ENCODE results near the gene DLGAP1. TPM values are rescaled to one million over a fixed set of nuclear protein-coding genes. Genes with fewer than 3 reads are reported as not detected.

DLGAP1 gene
- total RNA-seq, 1 donor from 2014 or later, result 5.4 TPM

DNA sequence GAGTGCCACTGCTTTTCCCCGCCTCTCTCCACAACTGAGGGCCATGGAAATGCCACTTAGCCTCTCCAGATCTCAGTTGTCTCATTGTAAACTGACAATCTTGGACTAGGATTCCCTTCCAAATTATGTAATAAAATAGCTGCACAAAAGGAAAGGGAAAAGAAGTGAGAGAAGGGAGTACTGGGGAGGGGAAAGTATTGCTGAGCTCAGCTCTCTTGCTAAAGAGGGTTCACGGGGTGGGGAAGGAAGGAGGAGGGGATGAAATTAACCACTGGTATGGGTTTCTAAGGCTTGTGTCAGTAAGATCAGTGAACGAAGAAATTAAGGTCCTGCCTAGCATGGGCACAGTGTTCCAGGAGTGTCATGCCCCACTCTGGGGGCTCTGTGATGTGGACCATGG, 587.9 kb downstream of the DLGAP1 start:
- Histone ChIP-seq H3K4me1 (no peaks in the 10 kb centered on the region), H3K27ac (no peak overlapping the region), H3K36me3 (no peaks in the 10 kb centered on the region), H3K27me3 (no peaks in the 10 kb centered on the region), H3K4me3 (no peak overlapping the region), H3K9me3 (no peaks in the 10 kb centered on the region)
- TF ChIP-seq, protein P1, sequence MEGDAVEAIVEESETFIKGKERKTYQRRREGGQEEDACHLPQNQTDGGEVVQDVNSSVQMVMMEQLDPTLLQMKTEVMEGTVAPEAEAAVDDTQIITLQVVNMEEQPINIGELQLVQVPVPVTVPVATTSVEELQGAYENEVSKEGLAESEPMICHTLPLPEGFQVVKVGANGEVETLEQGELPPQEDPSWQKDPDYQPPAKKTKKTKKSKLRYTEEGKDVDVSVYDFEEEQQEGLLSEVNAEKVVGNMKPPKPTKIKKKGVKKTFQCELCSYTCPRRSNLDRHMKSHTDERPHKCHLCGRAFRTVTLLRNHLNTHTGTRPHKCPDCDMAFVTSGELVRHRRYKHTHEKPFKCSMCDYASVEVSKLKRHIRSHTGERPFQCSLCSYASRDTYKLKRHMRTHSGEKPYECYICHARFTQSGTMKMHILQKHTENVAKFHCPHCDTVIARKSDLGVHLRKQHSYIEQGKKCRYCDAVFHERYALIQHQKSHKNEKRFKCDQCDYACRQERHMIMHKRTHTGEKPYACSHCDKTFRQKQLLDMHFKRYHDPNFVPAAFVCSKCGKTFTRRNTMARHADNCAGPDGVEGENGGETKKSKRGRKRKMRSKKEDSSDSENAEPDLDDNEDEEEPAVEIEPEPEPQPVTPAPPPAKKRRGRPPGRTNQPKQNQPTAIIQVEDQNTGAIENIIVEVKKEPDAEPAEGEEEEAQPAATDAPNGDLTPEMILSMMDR (IDR thresholded peaks at IDR 0.05), result no peak
- intact Hi-C loops (cut with DNase I), result no loop called here
- ATAC-seq, result no peak
- no peak for DNase-seq

DNA sequence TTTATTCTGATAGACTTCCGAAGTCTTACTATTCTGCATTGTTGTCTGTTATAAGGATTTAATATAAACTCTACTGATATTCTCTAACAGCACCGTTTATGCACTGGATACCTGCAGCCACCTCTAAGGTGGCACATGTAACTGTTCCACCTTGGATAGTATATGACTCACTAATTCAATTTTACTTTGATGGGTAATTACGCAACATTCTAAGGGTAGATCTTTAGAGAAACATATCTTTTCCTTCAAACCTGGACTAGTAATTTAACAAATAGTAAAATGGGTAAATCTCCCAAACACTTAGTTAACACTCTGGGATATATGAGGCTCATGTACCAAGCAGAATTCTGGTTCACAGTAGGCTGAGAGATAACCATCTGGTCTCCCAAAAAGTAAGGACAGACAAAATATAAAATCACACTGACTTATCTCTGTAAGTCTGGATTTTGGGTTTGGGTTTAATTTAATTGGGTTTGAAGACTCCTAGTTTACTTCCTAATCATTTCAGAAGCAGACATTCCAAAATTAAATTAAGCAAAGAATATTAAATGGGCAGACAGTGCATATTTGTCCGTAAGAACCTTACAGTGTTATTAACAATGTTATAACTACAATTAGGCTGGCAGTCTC, 590.3 kb downstream of the DLGAP1 start:
- no peak for ATAC-seq
- intact Hi-C loops (cut with DNase I), result no loop called here

DNA sequence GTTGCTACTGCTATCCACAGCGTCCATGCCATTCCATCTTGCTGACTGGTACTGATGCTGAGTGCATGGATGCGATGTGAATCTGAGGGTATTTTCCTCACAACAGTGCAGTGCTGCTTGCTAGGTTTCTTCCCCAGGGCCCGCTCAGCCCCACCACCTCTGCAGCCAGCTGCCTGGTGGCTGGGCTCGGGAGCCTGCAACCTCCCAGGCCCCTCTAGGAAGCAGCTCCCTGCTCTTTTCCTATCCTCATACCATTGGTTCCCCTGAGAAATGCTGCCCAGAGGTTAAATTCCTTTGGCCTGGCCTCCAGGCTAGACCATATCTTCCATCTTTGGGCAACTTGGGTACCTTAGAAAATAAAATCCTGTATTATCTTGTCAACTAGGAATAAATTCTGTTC, 591.5 kb downstream of the DLGAP1 start:
- no peaks in the 10 kb centered on the region for H3K4me1 ChIP-seq
- no peaks in the 10 kb centered on the region for H3K9me3 ChIP-seq
- TF ChIP-seq, protein P1 (IDR thresholded peaks at IDR 0.05), result no peak
- no peaks in the 10 kb centered on the region for H3K36me3 ChIP-seq
- H3K27ac ChIP-seq, result no peak overlapping the region
- no peak for DNase-seq
- H3K27me3 ChIP-seq, result no peaks in the 10 kb centered on the region
- intact Hi-C loops (cut with DNase I), result no loop called here
- H3K4me3 ChIP-seq, result no peak overlapping the region
- ATAC-seq, result no peak

More for the DNA sequence above, 590.3 kb downstream of the DLGAP1 start:
- Histone ChIP-seq H3K9me3 (no peaks in the 10 kb centered on the region), H3K27me3 (no peaks in the 10 kb centered on the region), H3K27ac (no peak overlapping the region), H3K36me3 (no peaks in the 10 kb centered on the region), H3K4me3 (no peak overlapping the region), H3K4me1 (no peaks in the 10 kb centered on the region)
- DNase-seq, result no peak
- TF ChIP-seq, protein P1 (IDR thresholded peaks at IDR 0.05), result no peak

DNA sequence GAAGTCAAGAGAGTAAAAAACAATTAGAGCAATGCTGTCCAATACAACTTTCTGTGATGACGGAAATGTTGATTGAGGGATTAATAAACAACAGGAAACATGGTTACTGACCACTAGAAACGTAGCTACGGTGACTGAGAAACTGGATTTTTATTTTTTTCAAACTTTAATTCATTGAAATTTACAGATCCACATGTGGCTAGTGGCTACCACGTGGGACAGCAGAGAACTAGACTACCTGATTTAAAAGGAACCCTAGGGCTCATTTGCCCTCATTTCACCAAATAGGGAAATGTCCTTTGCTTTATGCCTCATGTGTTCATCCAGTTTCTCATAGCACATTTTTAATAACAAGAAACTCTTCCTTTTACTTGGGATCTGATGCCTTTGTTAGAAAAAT, 592.1 kb downstream of the DLGAP1 start:
- DNase-seq, result no peak
- no peak overlapping the region for H3K4me3 ChIP-seq
- intact Hi-C loops (cut with DNase I), result no loop called here
- no peaks in the 10 kb centered on the region for H3K4me1 ChIP-seq
- no peak for ATAC-seq
- no peak overlapping the region for H3K27ac ChIP-seq
- TF ChIP-seq, protein P1 (IDR thresholded peaks at IDR 0.05), result no peak
- H3K36me3 ChIP-seq, result no peaks in the 10 kb centered on the region
- no peaks in the 10 kb centered on the region for H3K9me3 ChIP-seq
- no peaks in the 10 kb centered on the region for H3K27me3 ChIP-seq

DNA sequence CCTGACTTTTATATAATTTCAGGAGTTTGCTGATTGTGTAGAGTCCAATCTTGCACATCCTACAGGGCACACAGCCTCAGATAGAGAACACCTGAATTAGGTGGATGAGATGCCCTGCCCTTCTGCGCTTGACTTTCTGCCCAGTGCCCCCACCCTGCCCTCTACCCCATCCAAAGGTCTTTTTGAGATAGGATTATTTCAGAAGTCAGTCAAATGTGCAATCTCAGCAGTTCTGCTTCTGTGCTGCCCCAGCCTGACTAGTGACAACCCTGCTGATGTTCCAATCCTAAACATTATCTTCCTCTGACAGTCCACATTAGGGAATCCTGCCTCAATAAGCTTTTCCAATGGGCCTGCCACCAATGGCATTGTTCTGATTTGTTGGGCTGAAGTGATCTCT, 593.6 kb downstream of the DLGAP1 start:
- DNase-seq (no peak), ATAC-seq (no peak)
- intact Hi-C loops (cut with DNase I), result no loop called here

More for the DNA sequence above, 593.6 kb downstream of the DLGAP1 start:
- H3K9me3 ChIP-seq, result no peaks in the 10 kb centered on the region
- TF ChIP-seq, protein P1 (IDR thresholded peaks at IDR 0.05), result no peak
- H3K4me1 ChIP-seq, result no peaks in the 10 kb centered on the region
- no peaks in the 10 kb centered on the region for H3K27me3 ChIP-seq
- H3K36me3 ChIP-seq, result no peaks in the 10 kb centered on the region
- H3K27ac ChIP-seq, result no peak overlapping the region
- no peak overlapping the region for H3K4me3 ChIP-seq
